ENCODE data around the gene PIAS1. TPM values are rescaled to one million over a fixed set of nuclear protein-coding genes. Genes with fewer than 3 reads are reported as not detected.

Gene PIAS1
- total and polyA plus RNA-seq, 8 donors = 10.6 to 29.0 (median 17.6) TPM

DNA sequence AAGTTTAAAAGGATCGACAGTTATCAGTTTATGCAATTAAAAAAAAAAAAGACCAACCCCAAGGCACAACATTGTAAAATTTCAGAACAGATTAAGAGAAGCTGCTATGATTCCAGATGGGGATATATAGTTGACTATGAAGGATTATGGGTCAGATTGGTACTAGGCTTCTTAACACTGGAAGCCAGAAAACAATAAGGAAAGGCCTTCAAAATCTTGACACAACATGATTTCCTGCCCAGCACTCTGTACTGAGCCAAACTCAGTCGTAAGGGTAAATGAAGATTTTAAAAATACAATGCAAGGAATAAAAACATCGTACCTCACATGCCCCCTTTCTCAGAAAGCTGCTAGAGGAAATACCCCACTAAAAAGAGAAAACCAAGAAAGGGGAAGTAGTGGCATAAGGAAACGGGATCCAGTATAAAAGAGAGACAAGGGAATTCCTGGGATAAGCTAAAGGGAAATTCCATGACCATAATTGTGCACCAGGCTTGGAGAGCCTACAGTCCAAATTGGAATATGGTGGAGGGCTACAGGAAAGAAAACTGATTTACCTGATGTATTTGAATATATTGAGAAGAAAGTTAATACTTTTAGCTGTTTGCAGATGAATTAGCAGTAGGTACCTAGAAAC, 27.9 kb downstream of the PIAS1 start:
- intact Hi-C loops (cut with DNase I) = no loop called here
- TF ChIP-seq, protein P1, sequence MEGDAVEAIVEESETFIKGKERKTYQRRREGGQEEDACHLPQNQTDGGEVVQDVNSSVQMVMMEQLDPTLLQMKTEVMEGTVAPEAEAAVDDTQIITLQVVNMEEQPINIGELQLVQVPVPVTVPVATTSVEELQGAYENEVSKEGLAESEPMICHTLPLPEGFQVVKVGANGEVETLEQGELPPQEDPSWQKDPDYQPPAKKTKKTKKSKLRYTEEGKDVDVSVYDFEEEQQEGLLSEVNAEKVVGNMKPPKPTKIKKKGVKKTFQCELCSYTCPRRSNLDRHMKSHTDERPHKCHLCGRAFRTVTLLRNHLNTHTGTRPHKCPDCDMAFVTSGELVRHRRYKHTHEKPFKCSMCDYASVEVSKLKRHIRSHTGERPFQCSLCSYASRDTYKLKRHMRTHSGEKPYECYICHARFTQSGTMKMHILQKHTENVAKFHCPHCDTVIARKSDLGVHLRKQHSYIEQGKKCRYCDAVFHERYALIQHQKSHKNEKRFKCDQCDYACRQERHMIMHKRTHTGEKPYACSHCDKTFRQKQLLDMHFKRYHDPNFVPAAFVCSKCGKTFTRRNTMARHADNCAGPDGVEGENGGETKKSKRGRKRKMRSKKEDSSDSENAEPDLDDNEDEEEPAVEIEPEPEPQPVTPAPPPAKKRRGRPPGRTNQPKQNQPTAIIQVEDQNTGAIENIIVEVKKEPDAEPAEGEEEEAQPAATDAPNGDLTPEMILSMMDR (IDR thresholded peaks at IDR 0.05) = no peak
- Histone ChIP-seq H3K4me3 (no peak overlapping the region), H3K9me3 (no peaks in the 10 kb centered on the region), H3K27ac (no peak overlapping the region), H3K4me1 (peaks cover 31 to 55% (median 32%) of the 10 kb centered on the region in 3 donors), H3K36me3 (no peaks in the 10 kb centered on the region), H3K27me3 (no peaks in the 10 kb centered on the region)
- WGBS, 2 donors = 59% methylated on average over 4 of the region's 4 CpGs
- FAIRE-seq = no peak
- no peak for DNase-seq
- peak in 3 of 4 donors; percentile 44 to 54 (median 51) for ATAC-seq

DNA sequence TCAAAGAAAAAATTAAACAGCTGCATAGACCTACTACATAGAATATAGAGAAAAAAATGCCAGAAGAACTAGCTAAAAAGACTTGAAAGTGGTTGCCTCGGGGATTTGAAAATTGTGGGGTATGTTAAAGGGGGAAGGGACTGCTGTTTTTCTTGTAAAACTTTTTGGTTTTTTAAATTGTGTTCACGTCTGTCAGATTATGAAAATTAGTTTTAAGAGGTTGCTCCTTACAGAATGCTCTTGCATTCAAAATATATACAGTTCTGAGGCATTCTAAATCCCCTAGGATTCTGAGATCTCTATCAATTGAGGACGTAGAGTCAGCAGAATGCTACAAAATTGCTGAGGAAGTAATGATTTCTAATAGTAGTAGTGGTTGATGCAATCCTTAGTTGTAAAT, 28.6 kb downstream of the PIAS1 start:
- Histone ChIP-seq H3K36me3 (no peaks in the 10 kb centered on the region), H3K4me3 (no peak overlapping the region), H3K4me1 (peaks cover 31 to 55% (median 32%) of the 10 kb centered on the region in 3 donors), H3K27me3 (no peaks in the 10 kb centered on the region), H3K9me3 (no peaks in the 10 kb centered on the region), H3K27ac (no peak overlapping the region)
- no peak for ATAC-seq
- no peak for FAIRE-seq
- DNase-seq = no peak
- TF ChIP-seq, protein P1 (IDR thresholded peaks at IDR 0.05) = no peak
- 45 to 51% methylated on average over 3 of the region's 3 CpGs for WGBS, 2 donors
- intact Hi-C loops (cut with DNase I) = no loop called here

DNA sequence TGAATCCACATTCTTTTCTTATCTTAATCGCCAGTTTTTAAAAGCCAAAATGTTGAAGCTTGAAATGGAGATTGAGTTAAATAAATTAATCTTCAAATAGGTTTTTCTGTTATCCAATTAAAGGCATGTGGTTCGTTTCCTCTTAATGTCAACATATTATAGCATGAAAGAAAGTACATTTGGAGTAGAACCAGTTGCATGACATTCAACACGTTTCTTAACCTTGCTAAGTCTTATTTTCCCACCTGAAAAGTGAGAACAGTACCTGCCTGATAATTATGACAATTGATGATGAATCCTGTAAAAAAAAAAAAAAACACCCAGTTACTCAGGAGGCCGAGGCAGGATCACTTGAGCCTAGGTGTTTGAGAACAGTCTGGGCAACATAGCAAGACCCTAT, 29.3 kb downstream of the PIAS1 start:
- ATAC-seq = no peak
- Histone ChIP-seq H3K27ac (no peak overlapping the region), H3K36me3 (no peaks in the 10 kb centered on the region), H3K9me3 (no peaks in the 10 kb centered on the region), H3K27me3 (no peaks in the 10 kb centered on the region), H3K4me1 (peaks cover 31 to 52% (median 32%) of the 10 kb centered on the region in 3 donors), H3K4me3 (no peak overlapping the region)
- DNase-seq = no peak
- FAIRE-seq = no peak
- TF ChIP-seq, protein P1 (IDR thresholded peaks at IDR 0.05) = no peak
- WGBS, 2 donors = 17 to 18% methylated on average over 4 of the region's 4 CpGs
- intact Hi-C loops (cut with DNase I) = no loop called here

DNA sequence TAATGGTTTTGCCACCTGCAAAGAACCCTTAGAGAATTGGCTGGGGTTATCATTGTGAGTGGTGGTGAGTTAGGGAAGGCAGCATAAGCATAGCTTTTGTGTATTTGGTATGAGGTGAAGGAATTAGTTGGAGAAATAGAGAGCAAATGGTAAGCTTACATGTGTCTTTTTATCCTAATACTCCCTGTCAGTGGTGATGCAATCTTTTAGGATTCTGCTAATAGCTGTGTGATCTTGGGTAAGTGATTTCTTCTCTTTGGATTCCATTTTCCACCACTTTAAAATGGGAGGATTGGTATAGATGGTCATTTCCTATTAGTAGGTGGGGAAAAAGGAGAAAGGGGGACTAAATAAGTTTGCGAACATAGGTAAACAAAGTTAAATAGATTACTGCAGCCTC, 30.9 kb downstream of the PIAS1 start:
- no peak overlapping the region for H3K27ac ChIP-seq
- WGBS, 2 donors = 66 to 87% methylated on average over 1 of the region's 1 CpG
- no peaks in the 10 kb centered on the region for H3K36me3 ChIP-seq
- H3K4me1 ChIP-seq = peaks cover 32 to 47% (median 35%) of the 10 kb centered on the region in 3 donors
- DNase-seq = no peak
- no peaks in the 10 kb centered on the region for H3K27me3 ChIP-seq
- H3K9me3 ChIP-seq = no peaks in the 10 kb centered on the region
- ATAC-seq = no peak
- intact Hi-C loops (cut with DNase I) = no loop called here
- FAIRE-seq = no peak
- H3K4me3 ChIP-seq = no peak overlapping the region
- TF ChIP-seq, protein P1 (IDR thresholded peaks at IDR 0.05) = no peak

DNA sequence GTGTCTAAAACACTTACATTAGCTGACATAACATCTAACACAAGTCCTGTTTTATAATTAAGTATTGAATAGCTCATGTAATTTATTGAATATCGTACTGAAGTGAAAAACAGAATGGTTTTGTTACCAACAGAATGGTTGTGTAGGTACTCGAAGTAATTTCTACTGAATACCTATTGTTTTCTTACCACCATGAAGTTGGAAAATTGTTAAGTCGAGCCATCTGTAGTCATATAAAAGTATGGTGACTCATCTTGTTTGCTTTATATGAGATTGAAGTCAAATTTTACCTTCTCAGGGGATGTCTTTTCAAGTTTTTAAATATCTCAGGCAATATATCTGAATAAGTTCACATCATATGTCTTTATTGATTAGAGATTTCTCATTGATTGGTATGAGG, 37.6 kb downstream of the PIAS1 start:
- no peaks in the 10 kb centered on the region for H3K9me3 ChIP-seq
- H3K4me1 ChIP-seq = peaks cover 0 to 14% (median 8%) of the 10 kb centered on the region in 3 donors
- DNase-seq (no peak), ATAC-seq (no peak), FAIRE-seq (no peak)
- no peaks in the 10 kb centered on the region for H3K36me3 ChIP-seq
- H3K4me3 ChIP-seq = no peak overlapping the region
- TF ChIP-seq, protein P1 (IDR thresholded peaks at IDR 0.05) = no peak
- intact Hi-C loops (cut with DNase I) = no loop called here
- 88 to 90% methylated on average over 3 of the region's 3 CpGs for whole genome bisulfite sequencing, 2 donors
- H3K27ac ChIP-seq = no peak overlapping the region
- H3K27me3 ChIP-seq = no peaks in the 10 kb centered on the region
